Stimulated activated CD4-positive, alpha-beta T cell treated with anti-CD3 and anti-CD28 coated beads, Interleukin-4, amount 100 ng/mL, for 24 hours (primary cell): Measurements from ENCODE around the gene UCMA.

Experiments used
- DNase-seq: peaks from one replicate; pipeline ENCODE4 v3.0.0-alpha.2; 2020

Gene UCMA

DNA sequence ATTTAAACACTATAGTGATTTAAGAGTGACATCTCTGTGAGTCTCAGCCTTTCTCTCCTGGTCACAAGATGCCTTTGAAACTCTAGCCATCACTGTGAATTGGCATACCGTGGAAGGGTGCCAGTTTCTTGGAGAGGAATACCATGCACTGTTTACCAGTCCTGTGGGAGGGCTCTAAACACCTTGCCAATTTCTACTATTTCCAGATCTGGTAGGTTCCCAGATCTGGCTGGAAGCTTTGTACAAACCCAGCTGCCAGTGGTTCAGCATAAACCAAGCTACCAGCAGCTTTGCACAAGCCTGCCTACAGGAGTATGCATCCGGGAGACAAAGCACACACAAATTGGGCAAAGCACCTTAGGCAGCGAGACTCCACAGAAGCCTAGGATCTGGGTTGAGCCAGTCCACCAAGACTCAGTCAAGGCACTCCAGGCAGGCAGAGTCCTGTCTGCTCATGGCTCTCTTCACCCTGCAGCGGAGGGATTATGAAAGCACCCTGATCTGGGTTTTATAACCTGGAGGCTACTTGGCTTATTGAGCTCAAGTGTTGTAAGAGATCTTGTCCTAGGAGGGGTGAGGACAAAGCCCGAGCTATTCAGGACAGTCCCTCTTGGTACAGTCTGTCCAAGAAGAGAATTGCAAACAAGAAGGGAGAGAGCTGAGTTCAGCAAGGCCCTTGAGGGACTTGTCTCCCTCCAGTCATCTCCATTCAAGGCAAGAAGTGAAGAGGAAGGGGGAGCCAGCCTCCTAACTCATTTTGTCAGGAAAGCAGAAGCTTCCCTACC is 49.3 kb downstream of the UCMA start:
- DNase-seq = no peak

DNA sequence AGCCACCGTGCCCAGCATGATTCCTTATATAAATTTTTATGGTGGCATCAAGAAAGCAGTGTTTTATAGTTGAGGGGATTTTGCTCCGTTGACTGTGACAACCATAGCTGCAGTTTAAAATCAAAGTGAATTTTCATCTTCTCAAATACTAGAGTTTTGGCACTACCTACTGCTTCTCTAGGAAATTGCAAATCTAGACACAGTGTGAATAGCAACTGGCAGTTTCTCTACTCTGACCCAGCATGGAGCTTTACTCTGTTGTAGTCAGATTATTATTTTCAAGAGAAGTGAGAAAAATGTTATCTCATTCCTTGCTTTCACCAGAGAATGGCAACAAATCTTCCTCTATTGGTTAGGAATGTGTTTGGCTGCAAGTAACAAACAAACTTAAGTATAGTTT is 49.9 kb downstream of the UCMA start:
- no peak for DNase-seq

DNA sequence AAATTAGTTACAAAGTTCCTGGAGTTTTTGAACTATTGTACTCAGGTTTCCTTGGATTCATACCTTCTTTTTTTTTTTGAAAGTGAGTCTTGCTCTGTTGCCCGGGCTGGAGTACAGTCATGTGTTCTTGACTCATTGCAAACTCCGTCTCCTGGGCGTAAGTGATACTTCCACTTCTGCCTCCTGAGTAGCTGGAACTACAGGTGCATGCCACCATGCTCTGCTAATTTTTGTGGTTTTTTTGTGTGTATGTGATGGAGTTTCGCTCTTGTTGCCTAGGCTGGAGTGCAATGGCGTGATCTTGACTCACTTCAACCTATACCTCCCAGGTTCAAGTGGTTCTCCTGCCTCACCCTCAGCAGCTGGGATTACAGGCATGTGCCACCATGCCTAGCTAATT is 50.5 kb downstream of the UCMA start:
- DNase-seq = no peak

GRCh38 chr10:13182424-13182823 is 51.8 kb downstream of the UCMA start:
- DNase-seq = no peak

- DNase-seq = peak; percentile 15
Observed at GRCh38 chr10:13180788-13181187, 53.4 kb downstream of the UCMA start.

DNA sequence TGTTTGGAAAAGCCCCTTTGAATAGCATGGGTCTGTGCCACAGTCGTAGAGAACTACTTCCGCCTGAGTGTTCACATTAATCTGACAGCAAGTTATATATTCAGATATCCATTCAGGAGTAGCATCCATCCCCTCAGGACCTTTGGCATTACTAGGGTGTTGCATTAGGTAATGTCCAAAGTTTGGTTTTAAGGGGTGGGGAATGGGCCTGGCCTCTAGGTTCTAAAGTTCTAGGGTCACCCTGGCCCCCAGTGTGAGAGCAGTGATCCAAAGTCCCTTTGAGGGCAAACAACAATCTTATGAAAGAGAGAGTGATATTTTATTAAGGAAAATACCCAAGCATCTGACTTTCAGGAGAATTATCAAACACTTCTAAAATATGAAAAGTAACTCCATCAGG is 60.6 kb downstream of the UCMA start:
- no peak for DNase-seq
